H1 (cell line): ENCODE data around the gene PRKCZ. TPM values are rescaled to one million over a fixed set of nuclear protein-coding genes. Genes with fewer than 3 reads are reported as not detected.

Experiments used
- BACH1 ChIP-seq: IDR thresholded peaks from 2 replicates; pipeline ENCODE4 v1.6.1; 2012; ENCODE audit warnings: low read length, improper control_type of control experiment
- POLR2A ChIP-seq, 2 experiments: IDR thresholded peaks; 1 replicate in 1 of 2; 2 replicates in 1 of 2; pipeline ENCODE4 v1.6.1; 2011; ENCODE audit warnings: low read depth in 2 of 2, low read length in 2 of 2, mild to moderate bottlenecking in 2 of 2; ENCODE audit errors: control extremely low read depth in 1 of 2
- RBBP5 ChIP-seq: IDR thresholded peaks from 2 replicates; pipeline ENCODE4 v1.7.1; 2012; ENCODE audit warnings: low read depth, mild to moderate bottlenecking, inconsistent platforms, low read length, moderate library complexity, borderline replicate concordance
- TAF1 ChIP-seq: IDR thresholded peaks from 2 replicates; pipeline ENCODE4 v1.6.1; 2011; ENCODE audit warnings: mild to moderate bottlenecking, low read depth, low read length
- TAF7 ChIP-seq: optimal IDR thresholded peaks from 2 replicates; pipeline ENCODE3; 2011; ENCODE audit warnings: low read depth, mild to moderate bottlenecking, inconsistent platforms, low read length, moderate library complexity, borderline replicate concordance
- TBP ChIP-seq: IDR thresholded peaks from 2 replicates; pipeline ENCODE4 v1.6.1; 2011; ENCODE audit warnings: low read depth, low read length, improper control_type of control experiment
- TEAD4 ChIP-seq: IDR thresholded peaks from 2 replicates; pipeline ENCODE4 v1.6.1; 2012; ENCODE audit warnings: low read depth, low read length, inconsistent platforms, mixed read lengths
- polyA plus RNA-seq, 7 experiments: library from polyadenylated mRNA; depleted of rRNA in 3 of 7; stranded (reverse) in 5 of 7; unstranded in 2 of 7; fragments of >200 nt in 5 of 7; fragments of 200-250 nt in 2 of 7; gene quantifications; 1 replicate in 5 of 7; 2 replicates in 1 of 7; 4 replicates in 1 of 7; pipeline versions ENCODE4 v1.2.1 to v1.2.3, GENCODE V29; 2011 to 2013; ENCODE audit warnings: missing spikeins in 2 of 7, mixed read lengths in 2 of 7
- total RNA-seq: library from RNA; stranded (reverse); fragmentation: NEBNext Ultra II Directional; extraction: Animal tissue kit (Norgen Biotek cat#: 25700); gene quantifications from 2 replicates; pipeline ENCODE4 v1.2.1, GENCODE V29; 2021

The PRKCZ gene
- total and polyA plus RNA-seq, 2 of the 8 experiments (the other 6 are each of a cell fraction or from before 2014, with no cell fraction given) = 37.4 to 45.1 TPM

DNA sequence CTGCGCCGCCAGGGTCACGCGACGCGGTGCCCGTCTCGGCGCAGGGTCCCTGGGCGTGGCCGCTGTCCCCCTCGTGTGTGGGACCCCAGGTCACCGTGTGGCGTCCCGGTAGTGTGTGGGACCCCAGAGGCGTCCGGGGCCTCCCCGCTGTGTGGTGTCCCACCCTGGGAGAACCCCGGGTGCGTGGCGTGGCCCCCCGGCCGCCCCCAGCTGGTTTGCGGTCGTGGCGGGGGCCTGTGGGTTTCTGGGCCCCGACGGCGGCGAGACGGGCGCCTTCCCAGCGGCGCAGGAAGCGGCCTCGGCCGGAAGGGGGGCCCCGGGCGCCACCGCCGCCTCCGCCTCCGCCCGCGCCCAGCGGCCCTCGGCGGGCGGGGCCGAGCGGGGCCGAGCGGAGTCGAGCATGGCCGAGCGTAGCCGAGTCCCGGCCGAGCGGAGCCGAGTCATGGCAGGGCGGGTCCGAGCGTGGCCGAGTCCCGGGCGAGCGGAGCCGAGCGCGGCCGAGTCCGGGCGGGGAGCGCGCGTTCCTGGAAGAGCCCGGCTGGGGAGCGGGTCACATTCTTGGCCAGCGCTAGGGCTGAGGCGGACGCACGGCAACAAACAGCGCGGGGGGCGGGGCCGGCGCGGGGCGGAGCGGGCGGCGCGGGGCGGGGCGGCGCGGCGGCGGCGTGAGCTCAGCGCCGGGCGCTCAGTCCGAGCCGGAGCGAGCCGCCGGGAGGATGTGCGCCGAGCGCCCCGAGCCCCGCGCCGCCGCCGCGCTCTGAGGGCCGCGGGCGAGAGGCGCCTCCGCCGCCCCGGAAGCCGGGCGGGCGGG, 177.3 kb downstream of the PRKCZ start (continued):
- TF ChIP-seq TBP (peak; percentile 66; the same call in 1 of the 2 replicates), BACH1 (peak; percentile 37), TAF7 (peak; percentile 82), RBBP5 (no peak; the same call in 1 of the 2 replicates), TEAD4 (peak; percentile 83), TAF1 (peak; percentile 97), POLR2A (IDR thresholded peaks at IDR 0.05; ENCODE audit: control extremely low read depth in 1 of 2, low read depth in 2 of 2, low read length in 2 of 2) (peak in 1 of 2 experiments; percentile 63; a peak in 2 of 3 replicates)
